B cell (primary cell): ENCODE measurements around the gene UBA7. TPM values are rescaled to one million over a fixed set of nuclear protein-coding genes. Genes with fewer than 3 reads are reported as not detected.

Source experiments
- ATAC-seq: fragments of 200-7000 bp; cut with Tn5 transposase; one replicate; pipeline ENCODE4 v1.10.0; 2021; ENCODE audit warnings: low read depth, mild to moderate bottlenecking, moderate number of reproducible peaks, moderate library complexity
- CTCF ChIA-PET: fragments of 350-600 bp; sonication (Branson Sonifier 250); formaldehyde crosslinking; loops from one replicate; lab custom pipeline; 2021; ENCODE audit warnings: antibody characterized with exemption, inconsistent platforms; lab: Charles Lee
- POLR2A ChIA-PET: fragments of 350-600 bp; sonication (Branson Sonifier 250); formaldehyde crosslinking; loops from one replicate; lab custom pipeline; 2021; ENCODE audit warnings: antibody characterized with exemption; lab: Charles Lee
- DNase-seq: peaks from one replicate; pipeline ENCODE4 v3.0.0; 2013
- H2AFZ ChIP-seq: 2 replicates; pipeline ENCODE4 v1.6.1; 2012; ENCODE audit warnings: mild to moderate bottlenecking, low read depth, low read length; ENCODE audit not compliant: insufficient read depth, poor library complexity, severe bottlenecking
- H3K27ac ChIP-seq, 2 donors: 1 replicate in 1 of 2; 2 replicates in 1 of 2; pipeline ENCODE4 v1.5.1; 2012 to 2013; ENCODE audit warnings: low read length in 2 of 2, mild to moderate bottlenecking in 2 of 2, moderate library complexity in 1 of 2
- H3K27me3 ChIP-seq, 4 experiments: fragments of 200-600 bp in 1 of 4; sonication (generic) in 1 of 4; replicated peaks in 1 of 4; 1 replicate in 2 of 4; 2 replicates in 2 of 4; pipeline versions ENCODE4 v1.6.1 to v1.7.0; 2013 to 2016; ENCODE audit warnings: low read length in 3 of 4, mild to moderate bottlenecking in 2 of 4, mixed read lengths in 1 of 4, moderate library complexity in 1 of 4; ENCODE audit not compliant: insufficient read depth in 4 of 4, control insufficient read depth in 3 of 4; ENCODE audit errors: control extremely low read depth in 1 of 4
- H3K36me3 ChIP-seq, 2 experiments: replicated peaks in 1 of 2; 1 replicate in 1 of 2; 2 replicates in 1 of 2; pipeline versions ENCODE4 v1.6.1 to v1.7.1; 2013; ENCODE audit warnings: low read length in 1 of 2; ENCODE audit not compliant: insufficient read depth in 2 of 2, control insufficient read depth in 1 of 2; ENCODE audit errors: control extremely low read depth in 1 of 2, extremely low read depth in 1 of 2
- H3K4me1 ChIP-seq, 2 donors: fragments of 200-600 bp in 1 of 2; sonication (generic) in 1 of 2; 1 replicate in 1 of 2; 2 replicates in 1 of 2; pipeline versions ENCODE4 v1.5.1 to v1.6.1; 2013 to 2017; ENCODE audit warnings: low read length in 2 of 2; ENCODE audit not compliant: control insufficient read depth in 2 of 2, insufficient read depth in 2 of 2
- H3K4me2 ChIP-seq: replicated peaks from 2 replicates; pipeline ENCODE3; 2012; ENCODE audit warnings: mild to moderate bottlenecking, low read depth, low read length; ENCODE audit not compliant: poor library complexity, severe bottlenecking
- H3K4me3 ChIP-seq, 5 experiments: fragments of 200-600 bp in 1 of 5; sonication (generic) in 1 of 5; 1 replicate in 3 of 5; 2 replicates in 2 of 5; pipeline versions ENCODE4 v1.5.1 to v1.7.0; 2011 to 2016; ENCODE audit warnings: low read length in 4 of 5, mild to moderate bottlenecking in 4 of 5, low read depth in 2 of 5, control low read depth in 1 of 5, moderate library complexity in 1 of 5; ENCODE audit not compliant: insufficient read depth in 1 of 5; ENCODE audit errors: control extremely low read depth in 1 of 5, extremely low read depth in 1 of 5
- H3K79me2 ChIP-seq: fragments of 200-600 bp; sonication (generic); one replicate; pipeline ENCODE4 v1.6.0; 2016; ENCODE audit warnings: low read length; ENCODE audit not compliant: control insufficient read depth, insufficient read depth
- H3K9ac ChIP-seq: fragments of 200-600 bp; sonication (generic); 2 replicates; pipeline ENCODE4 v1.6.1; 2017; ENCODE audit warnings: mild to moderate bottlenecking, low read length, moderate library complexity
- H3K9me3 ChIP-seq, 3 donors: one replicate each; pipeline versions ENCODE4 v1.6.1 to v1.7.1; 2013; ENCODE audit warnings: low read length in 2 of 3; ENCODE audit not compliant: control insufficient read depth in 2 of 3, insufficient read depth in 1 of 3; ENCODE audit errors: control extremely low read depth in 1 of 3
- H4K20me1 ChIP-seq: 2 replicates; pipeline ENCODE4 v1.6.0; 2012; ENCODE audit warnings: mild to moderate bottlenecking, low read length; ENCODE audit not compliant: insufficient read depth, control insufficient read depth, poor library complexity, severe bottlenecking
- H3K27ac Mint-ChIP-seq: one replicate; pipeline ENCODE4 v1.8.0; 2021; ENCODE audit warnings: mixed read lengths
- H3K27me3 Mint-ChIP-seq: one replicate; pipeline ENCODE4 v1.8.0; 2021; ENCODE audit warnings: mixed read lengths
- H3K4me1 Mint-ChIP-seq: one replicate; pipeline ENCODE4 v1.8.0; 2021; ENCODE audit warnings: mixed read lengths
- H3K4me3 Mint-ChIP-seq: one replicate; pipeline ENCODE4 v1.8.0; 2021; ENCODE audit warnings: mixed read lengths
- H3K9me3 Mint-ChIP-seq: one replicate; pipeline ENCODE4 v1.8.0; 2022; ENCODE audit warnings: mixed read lengths; ENCODE audit not compliant: insufficient read depth
- CTCF ChIP-seq: fragments of 200-600 bp; IDR thresholded peaks from one replicate; pipeline ENCODE4 v1.8.0; 2022; ENCODE audit warnings: antibody characterized with exemption, mild to moderate bottlenecking
- EZH2 ChIP-seq: IDR thresholded peaks from 2 replicates; pipeline ENCODE4 v1.6.1; 2012; ENCODE audit warnings: borderline replicate concordance, low read depth, mild to moderate bottlenecking, moderate library complexity, low read length; ENCODE audit not compliant: insufficient read depth, poor library complexity, severe bottlenecking
- WGBS: methylation state at CpG from one replicate; pipeline ENCODE4 v1.1.5; 2013; ENCODE audit warnings: missing lambda C conversion rate; ENCODE audit not compliant: insufficient coverage; 5-methylcytosine and 5-hydroxymethylcytosine counted together
- intact Hi-C: fragments of 100-400 bp; cut with micrococcal nuclease; formaldehyde crosslinking; loops from one replicate; pipeline ENCODE4 v1.10.0; 2022
- polyA plus RNA-seq: library from polyadenylated mRNA; depleted of rRNA; stranded (reverse); fragments of >200 nt; gene quantifications from 2 replicates; pipeline ENCODE4 v1.2.3, GENCODE V29; 2012
- small RNA-seq: library from RNA; depleted of rRNA; stranded (forward); fragments of <200 nt; gene quantifications from one replicate; pipeline ENCODE3, GENCODE V24; 2012; ENCODE audit warnings: low replicate concordance, low read depth; ENCODE audit not compliant: insufficient read length
- total RNA-seq, 2 donors: library from RNA; stranded (reverse); fragments of 120-200 nt in 1 of 2; gene quantifications; 1 replicate in 1 of 2; 2 replicates in 1 of 2; pipeline versions ENCODE4 v1.2.3 to v1.2.4, GENCODE V29; 2013 to 2022

UBA7 gene
- total and polyA plus RNA-seq, 2 donors (not counting 1 experiment from before 2014, with no cell fraction given) = 418 to 943 TPM

GRCh38 chr3:49757197-49757596, 56.6 kb downstream of the UBA7 start:
- no peak for DNase-seq
- Histone ChIP-seq H3K27ac (no peak overlapping the region), H3K27me3 (no peaks in the 10 kb centered on the region), H3K4me2 (no peak overlapping the region), H3K4me3 (no peak overlapping the region), H3K36me3 (peaks cover 5 to 17% of the 10 kb centered on the region in 2 experiments), H3K9ac (no peak overlapping the region), H2AFZ (no peak overlapping the region), H4K20me1 (peaks cover 90% of the 10 kb centered on the region), H3K9me3 (no peaks in the 10 kb centered on the region), H3K4me1 (peaks cover 0 to 4% of the 10 kb centered on the region in 2 donors), H3K79me2 (peaks cover 100% of the 10 kb centered on the region)
- H3K27ac Mint-ChIP-seq = no peak overlapping the region
- intact Hi-C loops = no loop called here
- no peaks in the 10 kb centered on the region for H3K9me3 Mint-ChIP-seq
- ATAC-seq = no peak
- no peak for TF ChIP-seq EZH2
- no peak for TF ChIP-seq CTCF
- no peaks in the 10 kb centered on the region for H3K27me3 Mint-ChIP-seq
- CTCF ChIA-PET = no interaction called here
- H3K4me3 Mint-ChIP-seq = no peak overlapping the region
- no CpG with 5 or more reads among the region's 2 CpGs for WGBS
- POLR2A ChIA-PET = no interaction called here
- peaks cover 32% of the 10 kb centered on the region for H3K4me1 Mint-ChIP-seq

GRCh38 chr3:49756036-49756435, 57.7 kb downstream of the UBA7 start:
- TF ChIP-seq EZH2 (no peak), CTCF (no peak)
- peaks cover 82% of the 10 kb centered on the region for H4K20me1 ChIP-seq
- H3K9me3 ChIP-seq = no peaks in the 10 kb centered on the region
- no peak overlapping the region for H3K9ac ChIP-seq
- ATAC-seq (no peak), DNase-seq (no peak)
- ChIA-PET POLR2A (no interaction called here), CTCF (no interaction called here)
- no peak overlapping the region for H3K27ac ChIP-seq
- H3K27me3 ChIP-seq = no peaks in the 10 kb centered on the region
- Mint-ChIP-seq H3K27ac (no peak overlapping the region), H3K27me3 (no peaks in the 10 kb centered on the region), H3K9me3 (no peaks in the 10 kb centered on the region), H3K4me3 (no peak overlapping the region), H3K4me1 (peaks cover 32% of the 10 kb centered on the region)
- WGBS = no CpG with 5 or more reads among the region's 1 CpG
- no peak overlapping the region for H3K4me2 ChIP-seq
- peaks cover 8 to 15% of the 10 kb centered on the region in 2 experiments for H3K36me3 ChIP-seq
- H3K4me3 ChIP-seq = no peak overlapping the region
- H2AFZ ChIP-seq = no peak overlapping the region
- H3K4me1 ChIP-seq = peaks cover 0 to 4% of the 10 kb centered on the region in 2 donors
- intact Hi-C loops = no loop called here
- peaks cover 98% of the 10 kb centered on the region for H3K79me2 ChIP-seq

Small RNAs within 50 kb of the gene (small RNA-seq; reads per million reads assigned to genes)
- gene COX6CP14 (not detected), gene RN7SL217P (not detected)

Other genes starting within 250 kb of the UBA7 start
- 87.5 and 96.2 TPM in 2 replicates for gene APEH, start 139.6 kb downstream of the UBA7 start, total RNA-seq
- gene APEH, start 139.6 kb downstream of the UBA7 start, polyA plus RNA-seq = 60.1 and 79.4 TPM in 2 replicates
- 14.5 and 15.7 TPM in 2 replicates for gene MST1, start 124.5 kb downstream of the UBA7 start, total RNA-seq
- gene MST1, start 124.5 kb downstream of the UBA7 start, polyA plus RNA-seq = 26.4 and 32.1 TPM in 2 replicates
- gene RNF123, start 124.4 kb downstream of the UBA7 start, total RNA-seq = 53.2 and 69.0 TPM in 2 replicates
- 51.8 and 55.6 TPM in 2 replicates for gene RNF123, start 124.4 kb downstream of the UBA7 start, polyA plus RNA-seq
- not detected in 2 replicates for gene AMIGO3, start 94.3 kb downstream of the UBA7 start, total RNA-seq
- 11.1 and 18.6 TPM in 2 replicates for gene AMIGO3, start 94.3 kb downstream of the UBA7 start, polyA plus RNA-seq
- gene GMPPB, start 90.0 kb downstream of the UBA7 start, total RNA-seq = 30.0 and 31.4 TPM in 2 replicates
- 32.5 and 54.4 TPM in 2 replicates for gene GMPPB, start 90.0 kb downstream of the UBA7 start, polyA plus RNA-seq
- 73.1 and 77.8 TPM in 2 replicates for gene IP6K1, start 27.4 kb downstream of the UBA7 start, total RNA-seq
- 27.8 and 29.3 TPM in 2 replicates for gene IP6K1, start 27.4 kb downstream of the UBA7 start, polyA plus RNA-seq
- 0.29 and 0.32 TPM in 2 replicates for gene CDHR4, start 14.1 kb downstream of the UBA7 start, total RNA-seq
- 0.18 and 0.33 TPM in 2 replicates for gene CDHR4, start 14.1 kb downstream of the UBA7 start, polyA plus RNA-seq
- 25.8 and 28.2 TPM in 2 replicates for gene INKA1, start 10.7 kb downstream of the UBA7 start, total RNA-seq
- gene INKA1, start 10.7 kb downstream of the UBA7 start, polyA plus RNA-seq = 15.5 and 24.0 TPM in 2 replicates
- gene TRAIP, start 42.6 kb upstream of the UBA7 start, total RNA-seq = 8.7 and 9.9 TPM in 2 replicates
- 5.0 and 5.7 TPM in 2 replicates for gene TRAIP, start 42.6 kb upstream of the UBA7 start, polyA plus RNA-seq
- gene CAMKV, start 56.0 kb upstream of the UBA7 start, total RNA-seq = not detected in 2 replicates
- not detected in 2 replicates for gene CAMKV, start 56.0 kb upstream of the UBA7 start, polyA plus RNA-seq
- gene MST1R, start 89.9 kb upstream of the UBA7 start, total RNA-seq = 2.4 and 2.8 TPM in 2 replicates
- 0.92 and 1.7 TPM in 2 replicates for gene MST1R, start 89.9 kb upstream of the UBA7 start, polyA plus RNA-seq
- gene MON1A, start 115.9 kb upstream of the UBA7 start, total RNA-seq = 5.6 and 6.6 TPM in 2 replicates
- 4.3 and 8.9 TPM in 2 replicates for gene MON1A, start 115.9 kb upstream of the UBA7 start, polyA plus RNA-seq
- gene RBM6, start 126.2 kb upstream of the UBA7 start, total RNA-seq = 285 and 300 TPM in 2 replicates
- 221 and 223 TPM in 2 replicates for gene RBM6, start 126.2 kb upstream of the UBA7 start, polyA plus RNA-seq